Upper lobe of left lung (tissue), 6 donors: ENCODE data around the gene KLF13. TPM values are rescaled to one million over a fixed set of nuclear protein-coding genes. Genes with fewer than 3 reads are reported as not detected.

ENCODE experiments used
- ATAC-seq, 2 donors: fragments of 200-7000 bp; cut with Tn5 transposase; one replicate each; pipeline ENCODE4 v1.9.1; 2022; ENCODE audit warnings: mild to moderate bottlenecking in 2 of 2, moderate library complexity in 2 of 2; ENCODE audit not compliant: low FRiP score in 2 of 2
- DNase-seq, 2 donors: peaks; one replicate each; pipeline ENCODE4 v3.0.0-alpha.2; 2019 to 2020
- H3K27ac ChIP-seq, 4 donors: fragments of 200-600 bp; sonication (generic); one replicate each; pipeline ENCODE4 v1.5.1; 2016 to 2019
- H3K27me3 ChIP-seq, 4 donors: fragments of 200-600 bp; sonication (generic); one replicate each; pipeline ENCODE4 v1.5.1; 2017 to 2019
- H3K36me3 ChIP-seq, 4 donors: fragments of 200-600 bp; sonication (generic); one replicate each; pipeline ENCODE4 v1.5.1; 2016 to 2019
- H3K4me1 ChIP-seq, 4 donors: fragments of 200-600 bp; sonication (generic); one replicate each; pipeline ENCODE4 v1.5.1; 2018 to 2019
- H3K4me3 ChIP-seq, 4 donors: fragments of 200-600 bp; sonication (generic); one replicate each; pipeline ENCODE4 v1.5.1; 2017 to 2019; ENCODE audit warnings: mild to moderate bottlenecking in 2 of 4, moderate library complexity in 1 of 4
- H3K9me3 ChIP-seq, 4 donors: fragments of 200-600 bp; sonication (generic); one replicate each; pipeline ENCODE4 v1.5.1; 2018 to 2019
- EP300 ChIP-seq, 4 donors: sonication (generic); formaldehyde crosslinking; IDR thresholded peaks; one replicate each; pipeline ENCODE4 v1.5.1; 2017; ENCODE audit warnings: antibody characterized with exemption in 4 of 4, control low read depth in 2 of 4
- POLR2A ChIP-seq, 4 donors: fragments of 450-650 bp; IDR thresholded peaks; one replicate each; pipeline ENCODE4 v1.5.1; 2016 to 2017; ENCODE audit warnings: antibody characterized with exemption in 4 of 4, mild to moderate bottlenecking in 2 of 4
- POLR2AphosphoS5 ChIP-seq, 2 donors: sonication (generic); formaldehyde crosslinking; IDR thresholded peaks; one replicate each; pipeline ENCODE4 v1.5.1; 2017; ENCODE audit warnings: antibody characterized with exemption in 2 of 2
- WGBS, 2 donors: methylation state at CpG; one replicate each; pipeline ENCODE4 v1.1.5; 2017 to 2018; 5-methylcytosine and 5-hydroxymethylcytosine counted together
- total RNA-seq, 6 donors: library from RNA; depleted of rRNA in 4 of 6; stranded (reverse); fragments of >200 nt in 4 of 6; gene quantifications; one replicate each; pipeline versions ENCODE4 v1.1.0 to v1.2.1, GENCODE V29; 2016 to 2021
- TF ChIP-seq, protein P1 (sequence below), 6 experiments: fragments of 450-650 bp in 4 of 6; fragments of 200-600 bp in 2 of 6; sonication (generic) in 2 of 6; IDR thresholded peaks; one replicate each; pipeline ENCODE4 v1.5.1; 2016 to 2019; ENCODE audit warnings: antibody characterized with exemption in 6 of 6
- donor health status: DM: no; HTN: no; CAD: no; lungs with moderate emphysema.
- donor health status: DM: no; HTN: yes; CAD: no; lungs with severe emphysema.

The KLF13 gene
- total RNA-seq, 6 donors from 2014 or later, result 103 to 231 (median 147) TPM

DNA sequence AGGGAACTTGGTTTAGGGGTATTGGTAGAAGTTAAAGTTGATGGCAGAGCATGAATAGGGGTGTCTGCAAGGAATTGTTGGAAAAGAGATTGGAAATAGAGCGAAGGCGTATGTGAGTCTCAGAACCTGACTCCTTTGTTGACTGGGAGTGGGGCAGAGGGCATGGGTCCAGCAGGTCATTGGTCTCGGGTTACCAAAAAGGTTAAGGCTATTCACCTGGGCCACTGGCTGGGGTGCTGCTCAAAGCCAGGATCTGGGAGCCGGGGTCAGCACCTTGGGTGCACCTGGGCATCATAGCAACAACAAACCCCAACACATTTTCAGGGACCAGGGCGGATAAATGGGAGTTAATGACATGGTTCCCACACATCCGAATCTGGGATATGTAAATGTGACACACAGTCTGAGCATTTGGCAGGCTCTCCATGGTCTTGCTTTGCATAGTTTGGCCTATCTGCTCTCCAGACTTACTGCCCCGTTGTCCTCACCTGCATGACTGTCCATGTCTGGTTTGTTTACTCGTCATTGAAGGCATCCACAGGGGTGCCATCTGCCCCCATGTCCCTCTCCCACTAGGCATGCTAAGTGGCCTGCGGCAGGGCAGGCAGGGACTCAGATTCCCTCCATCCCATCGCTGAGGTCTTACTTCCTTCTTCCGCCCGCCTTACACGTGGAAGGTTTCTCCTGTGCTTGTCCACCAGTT lies 10.1 kb downstream of the KLF13 start:
- DNase-seq (no peak), ATAC-seq (no peak)
- Histone ChIP-seq H3K4me1 (peaks cover 91 to 100% (median 100%) of the 10 kb centered on the region in 4 donors), H3K27ac (peak overlapping the region; percentile 76 to 99 (median 86)), H3K27me3 (no peaks in the 10 kb centered on the region), H3K4me3 (no peak overlapping the region), H3K9me3 (no peaks in the 10 kb centered on the region), H3K36me3 (peaks cover 0 to 10% (median 0%) of the 10 kb centered on the region in 4 donors)
- TF ChIP-seq EP300 (IDR thresholded peaks at IDR 0.05), result no peak
- TF ChIP-seq POLR2A (IDR thresholded peaks at IDR 0.05), result peak in 1 of 4 donors; percentile 0
- 60 to 62% methylated on average over 10 to 13 of the region's 13 CpGs for WGBS, 2 donors

DNA sequence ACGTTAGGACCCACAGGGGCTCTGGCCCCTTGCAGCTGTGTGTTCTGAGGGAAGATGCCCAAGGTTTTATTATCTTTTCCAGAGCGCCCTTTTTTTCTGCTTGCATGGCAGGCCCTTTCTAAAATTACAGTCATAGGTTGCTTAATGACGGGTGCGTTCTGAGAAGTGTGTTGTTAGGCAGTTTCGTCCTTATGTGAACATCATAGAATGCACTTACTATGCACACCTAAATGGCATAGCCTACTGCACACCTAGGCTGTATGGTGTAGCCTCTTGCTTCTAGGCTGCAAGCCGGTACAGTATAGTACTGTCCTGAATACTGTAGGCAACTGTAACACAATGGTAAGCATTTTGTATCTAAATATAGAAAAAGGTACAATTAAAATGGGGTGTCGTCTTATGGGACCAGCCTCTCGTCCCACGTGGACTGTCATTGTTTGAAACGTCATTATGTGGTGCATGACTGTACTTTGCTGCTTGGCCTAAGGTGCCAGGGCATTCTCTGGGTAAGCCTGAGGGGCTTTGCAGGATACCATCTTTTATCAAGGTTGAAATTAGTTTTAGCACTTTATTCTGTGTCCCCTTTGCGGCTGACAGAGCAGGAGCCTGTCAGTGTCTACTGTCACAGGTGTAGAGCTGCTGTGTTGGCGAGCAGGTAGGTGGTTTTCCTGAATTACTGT lies 10.9 kb downstream of the KLF13 start:
- Histone ChIP-seq H3K36me3 (peaks cover 0 to 10% (median 0%) of the 10 kb centered on the region in 4 donors), H3K4me1 (peaks cover 91 to 100% (median 100%) of the 10 kb centered on the region in 4 donors), H3K9me3 (no peaks in the 10 kb centered on the region), H3K4me3 (no peak overlapping the region), H3K27me3 (no peaks in the 10 kb centered on the region), H3K27ac (peak overlapping the region; percentile 76 to 99 (median 86))
- ATAC-seq, result no peak
- peak in 1 of 4 donors; percentile 11 for TF ChIP-seq POLR2A (IDR thresholded peaks at IDR 0.05)
- TF ChIP-seq, protein P1, sequence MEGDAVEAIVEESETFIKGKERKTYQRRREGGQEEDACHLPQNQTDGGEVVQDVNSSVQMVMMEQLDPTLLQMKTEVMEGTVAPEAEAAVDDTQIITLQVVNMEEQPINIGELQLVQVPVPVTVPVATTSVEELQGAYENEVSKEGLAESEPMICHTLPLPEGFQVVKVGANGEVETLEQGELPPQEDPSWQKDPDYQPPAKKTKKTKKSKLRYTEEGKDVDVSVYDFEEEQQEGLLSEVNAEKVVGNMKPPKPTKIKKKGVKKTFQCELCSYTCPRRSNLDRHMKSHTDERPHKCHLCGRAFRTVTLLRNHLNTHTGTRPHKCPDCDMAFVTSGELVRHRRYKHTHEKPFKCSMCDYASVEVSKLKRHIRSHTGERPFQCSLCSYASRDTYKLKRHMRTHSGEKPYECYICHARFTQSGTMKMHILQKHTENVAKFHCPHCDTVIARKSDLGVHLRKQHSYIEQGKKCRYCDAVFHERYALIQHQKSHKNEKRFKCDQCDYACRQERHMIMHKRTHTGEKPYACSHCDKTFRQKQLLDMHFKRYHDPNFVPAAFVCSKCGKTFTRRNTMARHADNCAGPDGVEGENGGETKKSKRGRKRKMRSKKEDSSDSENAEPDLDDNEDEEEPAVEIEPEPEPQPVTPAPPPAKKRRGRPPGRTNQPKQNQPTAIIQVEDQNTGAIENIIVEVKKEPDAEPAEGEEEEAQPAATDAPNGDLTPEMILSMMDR (IDR thresholded peaks at IDR 0.05), result no peak
- 68 to 74% methylated on average over 12 of the region's 12 CpGs for WGBS, 2 donors
- no peak for DNase-seq

DNA sequence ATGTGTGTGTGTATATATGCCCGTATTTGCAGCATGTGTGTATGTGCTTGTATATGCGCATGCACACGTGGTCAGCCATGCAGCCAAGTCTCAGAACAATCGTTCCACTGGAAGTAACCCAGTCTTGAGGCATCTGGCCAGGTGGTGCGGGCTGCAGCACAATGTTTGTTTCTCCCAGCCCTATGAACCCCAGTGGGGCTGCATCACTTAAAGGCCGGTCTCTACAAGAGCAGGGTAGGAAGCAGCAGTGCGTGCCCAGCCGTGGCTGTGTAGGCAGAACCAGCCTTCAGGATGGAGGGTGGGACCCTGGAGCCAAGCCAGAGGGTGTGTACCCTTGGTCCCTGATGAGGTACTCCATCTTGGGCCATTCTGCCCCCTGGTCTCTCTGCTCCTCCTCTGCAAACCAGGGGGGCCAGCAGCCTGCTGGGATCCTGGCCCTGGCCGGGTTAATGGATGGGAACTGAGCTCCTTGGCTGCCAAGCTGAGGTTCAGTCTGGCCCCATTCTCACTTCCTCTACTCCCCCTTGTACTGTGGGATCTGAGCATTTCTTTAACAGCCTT lies 11.8 kb downstream of the KLF13 start:
- H3K4me3 ChIP-seq, result peak overlapping the region in 1 of 4 donors; percentile 15
- H3K9me3 ChIP-seq, result no peaks in the 10 kb centered on the region
- TF ChIP-seq, protein P1 (IDR thresholded peaks at IDR 0.05), result no peak
- TF ChIP-seq POLR2A (IDR thresholded peaks at IDR 0.05), result peak in 1 of 4 donors; percentile 5
- peaks cover 0 to 10% (median 0%) of the 10 kb centered on the region in 4 donors for H3K36me3 ChIP-seq
- ATAC-seq, result peak; percentile 6 to 57
- WGBS, 2 donors, result 30 to 44% methylated on average over 4 to 9 of the region's 9 CpGs
- peaks cover 92 to 100% (median 100%) of the 10 kb centered on the region in 4 donors for H3K4me1 ChIP-seq
- DNase-seq, result no peak
- H3K27ac ChIP-seq, result peak overlapping the region; percentile 76 to 99 (median 86)
- no peaks in the 10 kb centered on the region for H3K27me3 ChIP-seq

DNA sequence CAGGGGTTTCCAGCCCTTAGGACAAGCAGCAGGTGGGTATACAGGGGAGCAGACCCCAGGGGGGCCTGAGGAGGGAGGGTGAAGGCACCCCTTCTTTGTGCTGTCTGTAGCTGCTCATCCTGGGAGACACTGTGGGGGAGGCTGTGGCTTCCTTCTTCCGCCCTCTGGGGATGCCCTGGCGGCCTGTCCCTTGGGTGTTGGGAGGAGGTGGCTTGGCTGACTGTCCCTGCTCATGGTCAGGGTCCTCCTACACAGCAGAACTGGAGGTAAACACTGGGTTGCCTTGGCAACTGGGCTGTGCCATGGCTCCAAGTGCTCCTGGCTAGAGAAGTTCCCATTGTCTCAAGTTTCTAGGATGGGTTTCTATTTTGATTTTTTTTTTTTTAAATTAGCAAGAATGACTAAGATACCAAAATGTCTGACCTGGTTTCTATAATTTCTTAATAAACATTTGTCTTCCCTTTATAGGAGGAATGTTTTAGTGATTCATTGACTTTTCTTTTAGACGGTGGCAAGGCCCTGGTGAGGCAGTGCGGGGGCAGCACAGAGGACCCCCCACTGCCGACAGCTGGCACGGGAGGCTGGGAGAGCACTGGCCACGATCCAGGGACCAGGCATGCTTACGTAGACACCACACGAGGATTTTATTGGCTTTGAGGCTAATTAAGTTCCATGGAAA lies 12.4 kb downstream of the KLF13 start:
- Histone ChIP-seq H3K4me3 (peak overlapping the region in 1 of 4 donors; percentile 15), H3K9me3 (no peaks in the 10 kb centered on the region), H3K36me3 (peaks cover 0 to 10% (median 0%) of the 10 kb centered on the region in 4 donors), H3K4me1 (peaks cover 93 to 100% (median 100%) of the 10 kb centered on the region in 4 donors), H3K27ac (peak overlapping the region; percentile 76 to 99 (median 86)), H3K27me3 (no peaks in the 10 kb centered on the region)
- peak; percentile 58 to 81 for DNase-seq
- peak; percentile 54 to 88 for ATAC-seq
- peak in 1 of 2 donors; percentile 34 for TF ChIP-seq POLR2AphosphoS5 (IDR thresholded peaks at IDR 0.05)
- TF ChIP-seq, protein P1 (IDR thresholded peaks at IDR 0.05), result no peak
- 42 to 54% methylated on average over 6 to 9 of the region's 9 CpGs for WGBS, 2 donors

DNA sequence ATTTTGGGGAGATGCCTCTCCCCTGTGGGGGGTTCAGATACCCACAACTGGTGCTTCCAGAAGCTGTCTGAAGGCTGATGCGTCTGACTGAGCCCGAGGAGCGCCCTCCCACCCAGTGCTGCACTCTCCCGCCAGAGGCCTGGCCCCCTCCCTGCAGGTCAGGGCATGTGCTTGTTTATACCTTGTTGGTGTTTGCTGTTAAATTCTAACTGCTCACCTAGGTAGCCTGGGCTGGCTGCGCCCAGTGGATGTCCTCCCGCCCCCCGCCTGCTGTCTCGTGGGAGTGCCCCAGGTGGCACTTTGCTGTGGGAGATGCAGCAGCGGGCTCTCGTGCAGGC lies 12.9 kb downstream of the KLF13 start:
- H3K27me3 ChIP-seq, result no peaks in the 10 kb centered on the region
- DNase-seq (peak in 1 of 2 donors; percentile 70), ATAC-seq (no peak)
- no peak for TF ChIP-seq POLR2A (IDR thresholded peaks at IDR 0.05)
- TF ChIP-seq POLR2AphosphoS5 (IDR thresholded peaks at IDR 0.05), result no peak
- no peak for TF ChIP-seq EP300 (IDR thresholded peaks at IDR 0.05)
- TF ChIP-seq, protein P1 (IDR thresholded peaks at IDR 0.05), result no peak
- peaks cover 0 to 10% (median 0%) of the 10 kb centered on the region in 4 donors for H3K36me3 ChIP-seq
- peak overlapping the region; percentile 76 to 99 (median 86) for H3K27ac ChIP-seq
- peaks cover 93 to 100% (median 100%) of the 10 kb centered on the region in 4 donors for H3K4me1 ChIP-seq
- WGBS, 2 donors, result 71 to 78% methylated on average over 4 to 10 of the region's 10 CpGs
- H3K4me3 ChIP-seq, result no peak overlapping the region
- no peaks in the 10 kb centered on the region for H3K9me3 ChIP-seq
